Activated CD4-positive, CD25-positive, alpha-beta regulatory T cell treated with anti-CD3 and anti-CD28 coated beads, Interleukin-2, amount 50 U/mL, for 24 hours (primary cell): ENCODE measurements around the gene BLOC1S2.
"Not testable (repeated sequence)": the region's sequence is repeated elsewhere in the genome, so short reads cannot be mapped to it uniquely, and the experiment has no call there.

ENCODE experiments used
- ATAC-seq, 2 donors: fragments of 150-1000 bp; cut with Tn5 transposase; one replicate each; pipeline ENCODE4 v1.10.0; 2021; ENCODE audit warnings: mild to moderate bottlenecking in 1 of 2, moderate library complexity in 1 of 2

The BLOC1S2 gene

GRCh38 chr10:100286051-100287033 lies at the start of gene BLOC1S2:
Gene BLOC1S2 (minus strand): TSS chr10:100286680. CDS start chr10:100286659, 21 bp downstream.
- peak; percentile 87 to 88 for ATAC-seq

GRCh38 chr10:100334762-100335161 lies 48.3 kb upstream of the BLOC1S2 start:
- ATAC-seq, result no peak

DNA sequence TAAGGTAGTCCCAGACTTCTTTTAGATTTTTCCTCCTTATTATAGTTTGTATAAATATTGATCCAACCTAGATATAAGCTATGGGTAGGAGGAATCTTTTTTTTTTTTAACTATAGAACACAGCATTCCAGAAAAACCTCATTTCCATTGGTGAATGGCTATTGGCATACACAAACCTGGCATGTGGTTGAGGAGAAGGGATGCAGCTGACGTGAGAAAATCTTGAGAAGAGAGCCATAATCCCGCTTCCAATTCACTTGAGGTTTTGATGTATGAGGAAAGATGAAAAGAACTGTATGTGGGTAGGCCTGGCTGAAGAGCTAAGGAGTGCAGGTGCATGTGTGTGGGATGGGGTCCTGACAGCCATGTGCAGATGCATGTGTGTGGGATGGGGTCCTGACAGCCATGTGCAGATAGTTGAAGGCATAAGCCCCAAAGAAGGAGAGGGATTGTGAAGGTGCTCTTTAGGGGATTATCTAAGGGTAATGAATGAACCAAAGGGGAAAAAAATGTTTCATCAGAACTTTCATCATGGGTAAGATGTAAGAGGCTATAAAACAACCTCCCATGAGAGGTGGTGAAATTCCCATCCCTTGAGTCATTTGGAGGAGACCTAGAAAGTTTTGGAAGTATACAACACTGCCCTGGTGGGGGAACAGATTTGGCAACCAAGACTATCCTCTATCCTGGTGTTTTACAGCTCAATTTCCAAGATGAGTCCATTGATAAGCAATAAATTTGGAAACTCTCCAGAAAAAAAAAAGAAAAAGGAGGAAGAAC lies 47.4 kb upstream of the BLOC1S2 start:
- no peak for ATAC-seq

DNA sequence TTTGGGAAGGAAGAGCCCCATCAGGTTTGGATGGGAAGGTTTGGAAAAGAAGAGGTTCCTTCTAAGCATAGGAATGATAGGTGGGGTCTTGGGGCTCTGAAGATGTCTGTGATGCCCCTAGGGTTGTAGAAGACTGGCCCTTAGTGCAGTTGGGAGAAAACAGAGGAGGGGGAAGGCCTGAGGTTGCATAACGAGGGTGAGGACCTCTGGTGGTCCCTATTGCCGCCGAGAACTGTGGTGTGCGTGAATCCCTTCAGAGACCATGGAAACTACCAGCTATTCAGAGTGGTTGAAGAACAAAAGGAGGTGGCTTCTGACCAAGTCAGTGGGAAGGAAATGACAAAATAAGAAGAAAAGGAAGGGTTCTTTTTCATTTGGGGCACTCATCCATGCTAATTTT lies 46.6 kb upstream of the BLOC1S2 start:
- no peak for ATAC-seq

DNA sequence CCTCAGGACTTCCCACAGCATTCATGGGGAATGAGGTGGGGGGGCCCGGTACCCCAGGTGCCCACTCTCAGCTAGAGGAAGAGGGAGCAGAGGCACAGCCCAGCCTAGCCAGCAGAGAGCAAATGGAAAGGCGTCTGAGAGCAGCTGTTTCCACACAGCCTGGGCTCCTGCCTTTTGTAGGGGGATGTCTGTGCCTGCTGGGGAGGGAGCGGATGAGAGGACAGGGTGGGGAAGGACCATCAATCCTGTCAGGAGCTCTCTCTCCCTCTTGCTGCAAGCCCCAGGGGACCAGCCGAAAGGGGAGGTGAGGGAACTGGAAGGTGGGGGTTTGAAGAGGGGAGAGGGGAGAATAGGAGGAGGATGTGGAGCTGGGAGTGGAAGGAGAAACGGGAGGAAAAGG lies 43.6 kb upstream of the BLOC1S2 start, which contains the start of gene PKD2L1:
Gene PKD2L1 (minus strand): TSS at position 150 of the 400 bp plus-strand sequence. CDS start 125 bp downstream, at position 25.
- ATAC-seq, result no peak

- no peak for ATAC-seq
These were observed 41.7 kb upstream of the BLOC1S2 start for GRCh38 chr10:100328198-100328597.

- ATAC-seq, result no peak
These were observed 41.2 kb upstream of the BLOC1S2 start for GRCh38 chr10:100327718-100328009.

GRCh38 chr10:100327007-100327717 lies 40.7 kb upstream of the BLOC1S2 start:
- ATAC-seq, result peak; percentile 92 to 93

DNA sequence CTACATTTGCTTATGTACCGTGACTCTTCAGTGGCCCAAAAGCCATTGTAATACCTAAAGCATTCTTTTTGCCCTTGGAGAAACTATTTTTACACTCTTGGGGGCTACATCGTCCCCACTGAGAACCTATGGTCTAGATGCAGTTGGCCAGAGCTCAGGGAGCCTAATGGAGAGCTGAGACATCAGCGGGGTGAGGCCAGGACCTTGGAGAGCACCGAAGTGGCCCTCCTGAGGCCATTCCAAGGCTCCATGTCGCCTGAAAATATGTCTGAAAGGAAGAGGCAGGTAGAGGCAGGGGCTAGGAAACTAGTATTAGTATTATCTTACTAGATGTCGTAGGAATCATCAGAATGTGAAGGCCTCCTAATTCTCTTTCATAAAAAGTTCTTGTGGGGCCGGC lies 38.7 kb upstream of the BLOC1S2 start:
- no peak for ATAC-seq

DNA sequence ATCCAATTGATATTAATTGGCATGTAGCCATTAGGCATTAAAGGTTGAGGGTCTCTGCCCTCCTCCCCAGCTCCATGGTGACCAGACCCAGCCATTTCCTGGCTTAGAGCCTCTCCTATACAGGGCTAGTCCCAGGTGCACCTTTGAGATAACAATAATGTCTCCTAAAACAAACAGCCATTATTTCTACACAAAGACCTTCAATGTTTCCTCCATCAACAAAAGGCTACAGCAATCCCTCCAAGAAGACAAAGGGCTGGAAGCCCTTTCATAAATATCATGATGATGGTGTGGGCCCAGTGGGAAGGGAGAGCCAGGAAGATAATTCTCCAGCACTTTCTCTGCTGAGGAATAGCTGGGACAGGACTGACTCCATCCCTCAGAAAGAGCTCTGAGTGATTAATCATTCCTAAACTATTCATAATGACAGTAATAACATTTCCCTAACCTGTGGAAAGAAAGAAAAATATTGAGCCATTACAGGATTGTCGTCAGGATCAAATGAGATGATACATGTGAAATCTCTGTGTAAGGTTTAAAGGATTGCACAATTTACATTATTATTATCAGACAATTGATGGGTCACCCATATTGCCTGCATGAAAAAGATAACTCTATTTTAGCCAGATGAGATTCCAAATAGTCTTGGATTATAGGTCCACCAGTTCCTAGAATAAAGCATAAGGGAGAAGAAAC lies 33.4 kb upstream of the BLOC1S2 start:
- no peak for ATAC-seq

DNA sequence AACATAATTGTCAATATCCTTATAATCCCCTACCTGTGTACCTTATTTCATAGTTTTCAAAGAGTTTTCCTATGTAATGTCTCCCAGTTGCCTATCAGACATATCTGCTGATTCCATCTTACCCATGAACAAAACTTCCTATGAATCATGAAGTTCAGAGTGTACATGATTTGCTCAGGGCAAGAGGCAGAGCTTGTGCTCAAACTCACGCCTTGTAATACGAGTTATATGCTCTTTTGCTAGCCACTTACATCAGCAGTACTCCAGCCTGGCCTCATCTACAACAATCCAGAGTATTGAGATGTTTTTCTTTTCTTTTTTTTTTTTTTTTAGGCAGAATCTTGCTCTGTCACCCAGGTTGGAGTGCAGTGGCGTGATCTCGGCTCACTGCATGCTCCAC lies 31.7 kb upstream of the BLOC1S2 start:
- ATAC-seq, result no peak

- no peak for ATAC-seq
These were observed 29.1 kb upstream of the BLOC1S2 start for GRCh38 chr10:100315615-100316014.

DNA sequence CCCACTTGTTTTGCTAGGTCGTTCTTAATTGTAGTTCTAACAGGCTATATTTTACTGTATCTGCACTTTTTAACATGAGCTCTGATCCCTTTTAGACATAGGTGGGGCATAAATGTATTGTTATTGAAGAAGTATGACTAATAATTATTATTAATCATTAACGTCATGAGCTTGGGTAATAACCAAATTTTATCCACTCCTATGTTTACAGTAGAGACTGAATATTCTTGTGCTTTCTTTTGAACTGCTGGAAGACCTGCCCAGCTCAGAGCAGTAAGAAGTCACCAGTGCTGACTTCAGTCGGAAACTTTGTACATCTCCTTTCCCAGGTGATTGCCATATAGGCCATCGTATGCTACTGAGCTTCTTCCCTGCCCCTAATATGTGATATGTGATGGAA lies 24.8 kb upstream of the BLOC1S2 start:
- ATAC-seq, result no peak

DNA sequence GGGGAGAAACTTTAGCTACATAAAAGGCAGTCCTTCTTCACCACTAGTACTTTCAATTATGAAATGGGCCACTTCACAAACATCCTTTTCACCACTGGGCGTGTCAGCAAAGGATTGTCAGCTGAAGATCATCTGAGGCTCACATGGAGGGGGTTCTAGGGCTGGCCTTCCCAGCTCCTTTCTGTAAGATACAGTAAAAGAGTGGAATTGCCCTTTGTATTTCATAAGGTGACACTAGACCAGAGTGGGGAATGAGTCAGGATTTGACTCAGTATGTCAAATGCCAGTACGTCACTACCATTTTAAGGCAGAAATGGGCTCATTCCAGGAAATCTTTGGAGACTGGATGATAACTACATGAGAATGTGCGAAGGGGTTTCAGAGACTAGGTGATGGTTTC lies 21.2 kb upstream of the BLOC1S2 start:
- no peak for ATAC-seq

DNA sequence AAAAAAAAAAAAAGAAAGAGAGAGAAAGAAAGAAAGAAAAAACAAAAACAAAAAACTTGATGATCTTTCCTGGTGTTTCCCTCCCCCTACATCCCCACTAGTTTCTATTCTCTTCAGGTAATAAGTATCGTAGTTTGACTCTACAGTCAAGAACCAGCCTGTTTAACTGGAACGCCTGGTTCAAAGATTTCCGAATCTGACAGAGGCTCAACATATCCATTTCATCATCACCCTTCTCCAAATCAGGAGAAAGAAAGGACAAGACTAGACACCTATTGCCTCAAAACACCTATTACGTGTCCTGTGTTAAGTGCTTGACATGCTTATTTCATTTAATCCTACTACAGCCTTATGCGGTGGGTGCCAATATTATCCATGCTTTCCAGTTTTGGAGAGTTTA lies 20.4 kb upstream of the BLOC1S2 start:
- no peak for ATAC-seq

DNA sequence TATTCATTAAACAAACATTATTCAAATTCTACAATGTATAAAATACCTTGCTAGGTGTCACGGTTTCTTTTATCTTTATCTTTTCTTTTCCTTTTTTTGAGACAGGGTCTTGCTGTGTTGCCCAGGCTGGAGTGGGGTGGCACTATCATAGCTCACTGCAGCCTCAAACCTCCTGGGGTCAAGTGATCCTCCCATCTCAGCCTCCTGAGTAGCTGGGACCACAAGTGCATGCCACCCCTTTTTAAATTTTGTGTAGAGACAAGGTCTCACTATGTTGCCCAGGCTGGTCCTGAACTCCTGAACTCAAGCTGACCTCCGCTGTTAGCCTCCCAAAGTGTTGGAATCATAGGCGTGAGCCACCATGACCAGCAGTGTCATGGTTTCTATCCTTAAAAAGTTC lies 17.9 kb upstream of the BLOC1S2 start:
- ATAC-seq, result no peak

DNA sequence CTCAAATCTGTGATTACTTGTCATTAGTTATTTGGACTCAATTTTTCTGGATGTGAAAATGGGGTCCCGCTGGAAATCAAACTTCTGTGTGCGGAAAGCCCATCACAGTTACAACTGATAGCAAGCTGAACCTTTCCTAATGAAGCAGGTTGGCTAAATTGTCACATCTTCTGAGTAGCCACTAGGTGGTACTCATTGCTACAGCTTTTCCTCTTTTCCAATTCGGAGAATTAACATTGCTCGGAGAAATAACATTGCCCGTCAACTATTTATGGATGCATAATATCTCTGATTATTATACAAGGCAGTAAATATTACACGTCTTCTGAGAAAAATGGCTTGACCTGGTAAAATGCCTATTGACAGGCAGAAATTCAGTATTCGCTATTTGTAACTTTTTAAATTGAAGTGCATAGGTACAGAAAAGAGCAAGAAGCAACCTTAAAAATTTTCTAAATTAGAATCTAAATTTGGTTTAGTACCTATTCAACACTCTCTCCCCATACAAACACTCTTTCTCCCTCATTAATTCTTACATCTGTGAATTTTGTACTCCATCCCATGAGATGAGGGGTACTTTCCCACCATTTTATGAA lies 17.3 kb upstream of the BLOC1S2 start:
- no peak for ATAC-seq

GRCh38 chr10:100301123-100301522 lies 14.6 kb upstream of the BLOC1S2 start:
- not testable (repeated sequence) for ATAC-seq

- no peak for ATAC-seq
These were observed 10.8 kb upstream of the BLOC1S2 start for GRCh38 chr10:100297242-100297641.

DNA sequence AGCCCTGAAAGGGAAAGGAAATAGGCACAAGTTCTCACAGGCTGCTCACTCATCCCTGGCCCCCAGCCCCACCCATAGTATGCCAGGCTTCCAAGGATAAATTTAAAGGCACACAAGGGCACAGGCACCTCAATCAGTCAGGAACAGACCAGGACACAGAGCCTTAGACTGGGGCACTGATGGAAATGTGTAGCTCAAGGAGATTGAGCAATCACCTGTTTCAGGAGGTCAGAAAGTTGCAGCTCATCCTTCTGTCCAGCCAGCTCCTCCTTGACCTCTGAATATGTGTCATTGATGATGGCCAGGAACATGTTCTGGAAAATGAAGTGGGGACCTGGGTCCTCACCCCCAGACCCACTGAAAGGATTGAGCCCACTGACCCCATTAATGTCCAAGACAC lies 6.6 kb upstream of the BLOC1S2 start:
- no peak for ATAC-seq

DNA sequence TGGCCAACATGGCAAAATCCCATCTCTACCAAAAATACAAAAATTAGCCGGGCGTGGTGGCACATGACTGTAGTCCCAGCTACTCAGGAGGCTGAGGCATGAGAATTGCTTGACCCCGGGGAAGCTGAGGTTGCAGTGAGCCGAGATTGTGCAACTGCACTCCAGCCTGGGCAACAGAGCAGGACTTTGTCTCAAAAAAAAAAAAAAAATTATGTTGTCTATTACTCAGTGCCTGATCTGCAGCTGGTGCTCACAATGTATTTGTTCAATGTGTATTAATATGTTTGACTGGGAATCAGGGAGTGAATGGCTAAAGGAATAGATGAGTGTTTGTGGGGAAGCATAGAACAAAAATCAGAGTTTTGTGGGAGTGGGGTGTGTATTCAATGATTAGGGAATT lies 5.8 kb upstream of the BLOC1S2 start:
- ATAC-seq, result not testable (repeated sequence)

- no peak for ATAC-seq
These were observed 4.9 kb upstream of the BLOC1S2 start for GRCh38 chr10:100291356-100291755.
